CD4-positive, CD25-positive, alpha-beta regulatory T cell (primary cell): Measurements from ENCODE around the gene UBE2H. TPM values are rescaled to one million over a fixed set of nuclear protein-coding genes. Genes with fewer than 3 reads are reported as not detected.

Source experiments
- ATAC-seq, 2 donors: fragments of 150-1000 bp; cut with Tn5 transposase; one replicate each; pipeline ENCODE4 v1.10.0; 2021; ENCODE audit warnings: low read depth in 2 of 2, moderate number of reproducible peaks in 2 of 2, moderate library complexity in 1 of 2
- DNase-seq, 3 donors: peaks; one replicate each; pipeline versions ENCODE4 v3.0.0 to v3.0.0-alpha.2; 2012 to 2022; ENCODE audit warnings: mixed read lengths in 1 of 3
- H3K27ac ChIP-seq: one replicate; pipeline ENCODE4 v1.7.0; 2013; ENCODE audit warnings: mild to moderate bottlenecking, low read length; ENCODE audit not compliant: insufficient read depth, poor library complexity, severe bottlenecking
- H3K27me3 ChIP-seq: one replicate; pipeline ENCODE4 v1.7.0; 2013; ENCODE audit warnings: low read length; ENCODE audit not compliant: control insufficient read depth, insufficient read depth
- H3K36me3 ChIP-seq: one replicate; pipeline ENCODE4 v1.7.0; 2013; ENCODE audit warnings: mild to moderate bottlenecking, low read length, moderate library complexity; ENCODE audit not compliant: control insufficient read depth, insufficient read depth
- H3K4me1 ChIP-seq: 2 replicates; pipeline ENCODE4 v1.7.0; 2013; ENCODE audit warnings: mild to moderate bottlenecking, low read length; ENCODE audit not compliant: insufficient read depth, control insufficient read depth, poor library complexity, severe bottlenecking
- H3K4me3 ChIP-seq: one replicate; pipeline ENCODE4 v1.7.0; 2013; ENCODE audit warnings: low read depth, mild to moderate bottlenecking, low read length, moderate library complexity
- H3K9me3 ChIP-seq, 2 experiments: 1 replicate in 1 of 2; 2 replicates in 1 of 2; pipeline ENCODE4 v1.7.0; 2013; ENCODE audit warnings: low read length in 2 of 2, mild to moderate bottlenecking in 1 of 2, moderate library complexity in 1 of 2; ENCODE audit not compliant: control insufficient read depth in 2 of 2
- H3K27ac Mint-ChIP-seq, 3 donors: one replicate each; pipeline ENCODE4 v1.8.0; 2020 to 2022; ENCODE audit warnings: mild to moderate bottlenecking in 3 of 3, mixed read lengths in 3 of 3, moderate library complexity in 2 of 3
- H3K27me3 Mint-ChIP-seq: one replicate; pipeline ENCODE4 v1.8.0; 2022; ENCODE audit warnings: mild to moderate bottlenecking, mixed read lengths
- H3K36me3 Mint-ChIP-seq: one replicate; pipeline ENCODE4 v1.8.0; 2020; ENCODE audit warnings: mixed read lengths
- H3K4me1 Mint-ChIP-seq, 4 donors: one replicate each; pipeline ENCODE4 v1.8.0; 2020 to 2022; ENCODE audit warnings: mixed read lengths in 4 of 4, mild to moderate bottlenecking in 1 of 4
- H3K4me3 Mint-ChIP-seq, 4 donors: one replicate each; pipeline ENCODE4 v1.8.0; 2020 to 2022; ENCODE audit warnings: mild to moderate bottlenecking in 4 of 4, mixed read lengths in 4 of 4, moderate library complexity in 3 of 4
- H3K9me3 Mint-ChIP-seq, 7 donors: one replicate each; pipeline ENCODE4 v1.8.0; 2020 to 2022; ENCODE audit warnings: mixed read lengths in 7 of 7, mild to moderate bottlenecking in 3 of 7, moderate library complexity in 2 of 7
- polyA plus RNA-seq, 4 donors: library from polyadenylated mRNA; unstranded; fragments of 300-500 nt; fragmentation: Illumina TruSeq; gene quantifications; one replicate each; pipeline ENCODE4 v1.2.3, GENCODE V29; 2021
- total RNA-seq: library from RNA; stranded (reverse); gene quantifications from one replicate; pipeline ENCODE4 v1.2.3, GENCODE V29; 2022

The UBE2H gene
- total and polyA plus RNA-seq, 5 donors from 2014 or later, result 50.7 to 109 (median 63.5) TPM

DNA sequence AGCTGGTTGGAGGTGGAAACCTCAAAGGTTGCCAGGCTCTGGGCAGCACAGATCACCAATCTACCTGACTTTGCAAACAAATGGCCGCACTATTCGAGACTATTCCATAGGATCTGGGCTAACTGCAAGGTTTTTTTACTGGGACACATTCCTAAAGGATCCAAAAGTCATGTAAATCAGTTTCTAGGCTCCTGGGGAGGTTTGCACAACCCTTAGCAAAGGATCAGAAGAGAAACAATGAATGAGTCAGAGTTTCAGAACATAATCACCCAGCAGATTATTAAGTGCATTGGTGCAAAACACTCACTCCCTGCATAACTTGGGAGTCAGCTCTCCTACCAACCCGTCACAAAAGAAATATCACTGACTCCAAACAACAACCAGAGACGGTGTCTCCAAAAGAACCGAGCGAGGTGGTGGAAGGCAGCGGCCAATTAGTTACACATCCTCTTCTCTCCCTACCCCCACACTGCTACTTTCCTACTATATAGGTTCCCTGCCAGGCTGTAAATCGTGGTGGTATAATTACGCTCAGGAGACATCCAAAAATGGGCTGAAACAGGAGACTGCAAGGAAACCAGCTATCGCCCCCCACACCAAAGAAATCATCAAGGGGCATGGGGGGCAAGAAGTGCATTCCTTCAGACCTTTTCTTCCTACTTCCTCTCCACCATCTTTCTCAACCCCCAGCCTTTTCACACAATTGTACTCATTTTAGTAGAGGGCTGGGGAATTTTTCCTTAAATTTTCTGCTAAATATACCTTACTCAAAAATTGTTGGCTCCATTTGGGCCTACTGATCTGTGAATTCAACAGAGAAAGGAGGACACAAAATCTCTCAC lies 3.2 kb downstream of the UBE2H start:
- Histone ChIP-seq H3K36me3 (peaks cover 4% of the 10 kb centered on the region), H3K4me1 (peaks cover 42% of the 10 kb centered on the region), H3K27me3 (no peaks in the 10 kb centered on the region), H3K27ac (peak overlapping the region; percentile 89), H3K9me3 (no peaks in the 10 kb centered on the region), H3K4me3 (peak overlapping the region; percentile 96)
- Mint-ChIP-seq H3K9me3 (peaks cover 0 to 1% (median 0%) of the 10 kb centered on the region in 7 donors), H3K27me3 (no peaks in the 10 kb centered on the region), H3K4me1 (peaks cover 8 to 24% (median 22%) of the 10 kb centered on the region in 4 donors), H3K4me3 (no peak overlapping the region), H3K36me3 (peaks cover 16% of the 10 kb centered on the region), H3K27ac (no peak overlapping the region)
- ATAC-seq (no peak), DNase-seq (peak in 2 of 3 donors; percentile 11 to 32)

DNA sequence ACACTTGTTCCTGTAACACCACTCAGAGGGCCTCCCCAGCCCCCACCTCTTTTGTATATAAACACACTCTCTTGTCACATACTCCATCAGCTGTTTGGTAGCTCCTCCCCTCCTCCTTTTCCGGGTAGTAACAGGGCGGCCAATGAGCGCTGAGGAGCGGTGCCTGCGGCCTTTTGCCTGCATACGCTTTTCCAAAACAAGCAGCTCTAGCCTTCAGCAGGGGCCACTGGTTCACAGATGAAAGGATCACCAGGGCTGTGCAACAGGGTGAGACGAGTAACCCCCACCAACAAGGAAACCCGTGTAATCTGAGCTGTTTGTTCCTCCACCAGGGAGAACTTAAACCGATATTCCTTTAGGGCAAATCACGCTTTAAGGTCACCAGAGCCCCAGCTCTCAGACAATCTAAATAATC lies 3.9 kb downstream of the UBE2H start:
- Mint-ChIP-seq H3K4me1 (peaks cover 8 to 30% (median 25%) of the 10 kb centered on the region in 4 donors), H3K4me3 (no peak overlapping the region), H3K27ac (no peak overlapping the region), H3K9me3 (peaks cover 0 to 1% (median 0%) of the 10 kb centered on the region in 7 donors), H3K27me3 (no peaks in the 10 kb centered on the region), H3K36me3 (peaks cover 17% of the 10 kb centered on the region)
- no peaks in the 10 kb centered on the region for H3K27me3 ChIP-seq
- ATAC-seq, result peak; percentile 75 to 78
- H3K4me1 ChIP-seq, result peaks cover 42% of the 10 kb centered on the region
- peak; percentile 78 to 91 (median 82) for DNase-seq
- peak overlapping the region; percentile 89 for H3K27ac ChIP-seq
- H3K9me3 ChIP-seq, result no peaks in the 10 kb centered on the region
- peak overlapping the region; percentile 96 for H3K4me3 ChIP-seq
- H3K36me3 ChIP-seq, result peaks cover 4% of the 10 kb centered on the region

DNA sequence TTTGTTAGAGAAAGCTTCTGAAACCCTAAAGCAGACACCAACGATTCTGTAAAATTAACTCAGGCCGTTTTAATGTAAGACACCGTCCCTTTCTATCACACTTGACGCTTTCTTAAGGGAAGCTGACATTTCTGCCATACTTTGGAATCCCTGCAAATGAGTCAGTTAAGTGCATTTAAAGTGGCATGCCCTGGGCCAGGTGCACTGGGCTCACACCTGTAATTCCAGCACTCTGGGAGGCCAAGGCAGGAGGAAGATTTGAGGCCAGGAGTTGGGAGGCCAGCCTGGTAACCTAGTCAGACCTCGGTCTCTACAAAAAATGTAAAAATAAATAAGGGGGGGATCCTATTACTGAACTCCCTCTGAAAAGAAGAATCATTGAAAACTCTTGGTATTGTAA lies 4.4 kb downstream of the UBE2H start:
- ATAC-seq, result no peak

DNA sequence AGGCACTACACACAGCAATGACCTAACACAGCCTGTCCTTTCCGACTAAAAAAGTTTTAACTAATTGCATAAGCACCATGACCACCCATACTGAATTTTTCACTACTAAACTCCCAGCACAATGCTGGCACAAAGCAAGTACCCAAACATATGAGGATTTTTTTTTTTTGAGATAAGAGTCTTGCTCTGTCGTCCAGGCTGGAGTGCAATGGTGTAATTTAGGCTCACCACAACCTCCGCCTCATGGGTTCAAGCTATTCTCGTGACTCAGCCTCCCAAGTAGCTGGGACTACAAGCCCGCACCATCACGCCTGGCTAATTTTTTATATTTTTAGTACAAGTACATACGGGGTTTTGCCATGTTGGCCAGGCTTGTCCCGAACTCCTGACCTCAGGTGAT lies 5.1 kb downstream of the UBE2H start:
- Mint-ChIP-seq H3K36me3 (peaks cover 18% of the 10 kb centered on the region), H3K4me3 (peak overlapping the region; percentile 21 to 52 (median 38)), H3K4me1 (peaks cover 8 to 29% (median 23%) of the 10 kb centered on the region in 4 donors), H3K27me3 (no peaks in the 10 kb centered on the region), H3K27ac (no peak overlapping the region), H3K9me3 (peaks cover 0 to under 1% (median 0%) of the 10 kb centered on the region in 7 donors)
- Histone ChIP-seq H3K9me3 (no peaks in the 10 kb centered on the region), H3K27ac (no peak overlapping the region), H3K36me3 (peaks cover 10% of the 10 kb centered on the region), H3K4me1 (peaks cover 39% of the 10 kb centered on the region), H3K4me3 (peak overlapping the region; percentile 47), H3K27me3 (no peaks in the 10 kb centered on the region)
- no peak for DNase-seq
- ATAC-seq, result no peak

More for the DNA sequence above, 4.4 kb downstream of the UBE2H start:
- H3K27ac Mint-ChIP-seq, result no peak overlapping the region
- Histone ChIP-seq H3K9me3 (no peaks in the 10 kb centered on the region), H3K36me3 (peaks cover 6% of the 10 kb centered on the region), H3K27me3 (no peaks in the 10 kb centered on the region), H3K4me3 (peak overlapping the region; percentile 96), H3K27ac (peak overlapping the region; percentile 89), H3K4me1 (peaks cover 42% of the 10 kb centered on the region)
- peaks cover 8 to 32% (median 25%) of the 10 kb centered on the region in 4 donors for H3K4me1 Mint-ChIP-seq
- H3K27me3 Mint-ChIP-seq, result no peaks in the 10 kb centered on the region
- H3K36me3 Mint-ChIP-seq, result peaks cover 20% of the 10 kb centered on the region
- no peak overlapping the region for H3K4me3 Mint-ChIP-seq
- no peak for DNase-seq
- H3K9me3 Mint-ChIP-seq, result peaks cover 0 to 1% (median 0%) of the 10 kb centered on the region in 7 donors

DNA sequence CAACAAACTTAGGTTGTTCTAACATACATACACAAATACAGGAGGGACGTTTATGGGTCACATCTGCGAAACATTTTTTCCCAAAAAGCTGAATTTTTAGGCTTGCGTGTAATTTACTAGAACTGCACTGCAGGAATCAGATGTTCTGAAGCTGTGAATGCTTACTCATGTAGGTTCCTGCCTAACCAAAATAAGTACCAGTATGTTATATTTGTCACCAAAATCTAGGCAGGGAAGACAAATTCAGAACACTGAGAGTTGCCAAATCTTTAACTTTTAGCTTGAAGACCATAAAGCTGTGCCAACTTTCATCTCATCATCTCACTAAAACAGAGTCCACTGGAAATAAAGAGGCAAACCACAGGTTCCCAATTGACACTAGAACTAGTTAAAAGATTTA lies 5.7 kb downstream of the UBE2H start:
- Histone ChIP-seq H3K4me3 (peak overlapping the region; percentile 47), H3K36me3 (peaks cover 11% of the 10 kb centered on the region), H3K27ac (no peak overlapping the region), H3K4me1 (peaks cover 39% of the 10 kb centered on the region), H3K27me3 (no peaks in the 10 kb centered on the region), H3K9me3 (no peaks in the 10 kb centered on the region)
- Mint-ChIP-seq H3K4me1 (peaks cover 12 to 34% (median 26%) of the 10 kb centered on the region in 4 donors), H3K9me3 (no peaks in the 10 kb centered on the region), H3K27ac (peak overlapping the region in 1 of 3 donors; percentile 63), H3K36me3 (peaks cover 19% of the 10 kb centered on the region), H3K4me3 (peak overlapping the region in 1 of 4 donors; percentile 33), H3K27me3 (no peaks in the 10 kb centered on the region)
- DNase-seq, result no peak
- ATAC-seq, result no peak

DNA sequence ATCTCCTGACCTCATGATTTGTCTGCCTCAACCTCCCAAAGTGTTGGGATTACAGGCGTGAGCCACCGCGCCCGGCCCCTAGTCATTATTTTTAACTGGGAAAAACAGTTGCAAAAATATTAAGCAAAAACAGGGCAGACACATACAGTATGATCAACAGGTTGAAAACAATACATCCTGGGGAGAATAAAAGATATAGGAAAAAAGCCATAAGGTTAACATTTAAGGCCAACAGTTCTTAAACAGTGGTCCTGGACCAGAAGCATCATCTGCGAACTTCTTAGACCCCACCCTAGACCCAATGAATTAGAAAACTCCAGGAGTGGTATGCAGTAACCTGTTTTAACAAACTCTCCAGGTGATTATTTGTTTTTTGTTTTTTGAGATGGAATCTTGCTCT lies 6.5 kb downstream of the UBE2H start:
- Mint-ChIP-seq H3K36me3 (peaks cover 19% of the 10 kb centered on the region), H3K4me3 (peak overlapping the region in 1 of 4 donors; percentile 17), H3K27ac (no peak overlapping the region), H3K27me3 (no peaks in the 10 kb centered on the region), H3K4me1 (peaks cover 12 to 34% (median 25%) of the 10 kb centered on the region in 4 donors), H3K9me3 (no peaks in the 10 kb centered on the region)
- Histone ChIP-seq H3K4me1 (peaks cover 32% of the 10 kb centered on the region), H3K4me3 (no peak overlapping the region), H3K27ac (no peak overlapping the region), H3K36me3 (peaks cover 11% of the 10 kb centered on the region), H3K27me3 (no peaks in the 10 kb centered on the region), H3K9me3 (no peaks in the 10 kb centered on the region)
- no peak for ATAC-seq
- no peak for DNase-seq

DNA sequence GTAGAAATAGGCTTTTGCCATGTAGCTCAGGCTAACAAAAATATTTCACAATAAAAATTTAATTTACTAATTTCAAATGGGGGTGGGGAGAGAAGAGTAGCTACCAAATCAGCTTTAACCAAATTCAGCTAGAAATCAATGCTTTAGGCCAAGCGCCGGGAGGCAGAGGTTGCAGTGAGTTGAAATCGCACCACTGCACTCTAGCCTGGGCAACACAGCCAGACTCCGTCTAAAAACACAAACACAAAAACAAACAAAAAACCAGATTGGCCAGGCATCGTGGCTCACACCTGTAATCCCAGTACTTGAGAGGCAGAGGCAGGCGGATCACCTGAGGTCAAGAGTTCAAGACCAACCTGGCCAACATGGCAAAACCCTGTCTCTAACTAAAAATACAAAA lies 9.4 kb downstream of the UBE2H start:
- no peak for DNase-seq
- H3K4me1 ChIP-seq, result peaks cover 9% of the 10 kb centered on the region
- Mint-ChIP-seq H3K4me3 (peak overlapping the region in 1 of 4 donors; percentile 32), H3K4me1 (peaks cover 16 to 51% (median 41%) of the 10 kb centered on the region in 4 donors), H3K36me3 (peaks cover 34% of the 10 kb centered on the region), H3K27ac (no peak overlapping the region), H3K27me3 (no peaks in the 10 kb centered on the region), H3K9me3 (no peaks in the 10 kb centered on the region)
- H3K9me3 ChIP-seq, result no peaks in the 10 kb centered on the region
- peaks cover 14% of the 10 kb centered on the region for H3K36me3 ChIP-seq
- H3K27ac ChIP-seq, result no peak overlapping the region
- no peaks in the 10 kb centered on the region for H3K27me3 ChIP-seq
- H3K4me3 ChIP-seq, result no peak overlapping the region
- no peak for ATAC-seq
